Tibial nerve (tissue), 3 donors: Measurements from ENCODE around the gene ZBTB16.

Experiments used
- POLR2A ChIP-seq, 2 donors: fragments of 450-650 bp; IDR thresholded peaks; one replicate each; pipeline ENCODE4 v1.6.1; 2017; ENCODE audit warnings: antibody characterized with exemption in 2 of 2, mild to moderate bottlenecking in 2 of 2, moderate library complexity in 2 of 2
- TF ChIP-seq, protein P1 (sequence below), 5 experiments: fragments of 200-600 bp in 3 of 5; fragments of 450-650 bp in 2 of 5; sonication (generic) in 3 of 5; IDR thresholded peaks; one replicate each; pipeline ENCODE4 v1.5.1; 2016 to 2019; ENCODE audit warnings: antibody characterized with exemption in 5 of 5, mild to moderate bottlenecking in 3 of 5, moderate library complexity in 2 of 5

DNA sequence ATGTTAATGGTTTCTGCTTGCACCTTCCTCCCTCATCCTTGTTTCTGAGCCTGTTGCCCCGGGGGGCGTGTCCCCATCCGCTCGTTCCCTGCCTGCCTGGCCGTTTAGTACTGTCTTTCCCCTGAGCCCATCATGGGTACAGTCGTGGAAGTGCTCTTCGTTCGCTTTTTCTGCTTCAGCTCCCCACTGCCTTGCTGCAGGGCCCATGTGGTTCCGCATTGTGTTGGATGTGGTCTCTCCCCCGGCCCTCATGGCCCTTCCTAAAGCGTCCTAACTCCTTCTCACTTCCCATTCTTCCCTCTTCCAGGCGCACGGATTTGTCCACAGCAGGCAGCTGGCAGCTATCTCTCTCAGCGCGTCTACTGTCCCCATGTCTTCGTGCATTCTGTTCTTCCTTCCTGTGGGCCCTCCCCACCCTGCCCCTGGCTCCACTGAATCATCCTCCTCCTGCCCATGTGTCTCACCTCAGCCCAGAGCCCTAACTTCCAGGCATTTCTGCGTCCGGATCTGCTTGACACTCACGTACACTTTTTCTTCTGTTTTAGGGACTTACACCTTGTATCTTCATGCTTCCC is 98.1 kb downstream of the ZBTB16 start:
- TF ChIP-seq, protein P1, sequence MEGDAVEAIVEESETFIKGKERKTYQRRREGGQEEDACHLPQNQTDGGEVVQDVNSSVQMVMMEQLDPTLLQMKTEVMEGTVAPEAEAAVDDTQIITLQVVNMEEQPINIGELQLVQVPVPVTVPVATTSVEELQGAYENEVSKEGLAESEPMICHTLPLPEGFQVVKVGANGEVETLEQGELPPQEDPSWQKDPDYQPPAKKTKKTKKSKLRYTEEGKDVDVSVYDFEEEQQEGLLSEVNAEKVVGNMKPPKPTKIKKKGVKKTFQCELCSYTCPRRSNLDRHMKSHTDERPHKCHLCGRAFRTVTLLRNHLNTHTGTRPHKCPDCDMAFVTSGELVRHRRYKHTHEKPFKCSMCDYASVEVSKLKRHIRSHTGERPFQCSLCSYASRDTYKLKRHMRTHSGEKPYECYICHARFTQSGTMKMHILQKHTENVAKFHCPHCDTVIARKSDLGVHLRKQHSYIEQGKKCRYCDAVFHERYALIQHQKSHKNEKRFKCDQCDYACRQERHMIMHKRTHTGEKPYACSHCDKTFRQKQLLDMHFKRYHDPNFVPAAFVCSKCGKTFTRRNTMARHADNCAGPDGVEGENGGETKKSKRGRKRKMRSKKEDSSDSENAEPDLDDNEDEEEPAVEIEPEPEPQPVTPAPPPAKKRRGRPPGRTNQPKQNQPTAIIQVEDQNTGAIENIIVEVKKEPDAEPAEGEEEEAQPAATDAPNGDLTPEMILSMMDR (IDR thresholded peaks at IDR 0.05) = no peak
- no peak for TF ChIP-seq POLR2A (IDR thresholded peaks at IDR 0.05)
